ENCODE data around the gene CILP.

- TF ChIP-seq POLR2AphosphoS5 (IDR thresholded peaks at IDR 0.05) (no peak), CTCF (IDR thresholded peaks at IDR 0.05) (no peak)
Measured at GRCh38 chr15:65207280-65207840, 3.9 kb downstream of the CILP start.

All from esophagus muscularis mucosa (tissue), 3 donors.